Measurements from ENCODE around the gene ZNF784.
A peak's percentile ranks its signal among the peaks of the same experiment; 100 is the strongest.

Gene ZNF784

DNA sequence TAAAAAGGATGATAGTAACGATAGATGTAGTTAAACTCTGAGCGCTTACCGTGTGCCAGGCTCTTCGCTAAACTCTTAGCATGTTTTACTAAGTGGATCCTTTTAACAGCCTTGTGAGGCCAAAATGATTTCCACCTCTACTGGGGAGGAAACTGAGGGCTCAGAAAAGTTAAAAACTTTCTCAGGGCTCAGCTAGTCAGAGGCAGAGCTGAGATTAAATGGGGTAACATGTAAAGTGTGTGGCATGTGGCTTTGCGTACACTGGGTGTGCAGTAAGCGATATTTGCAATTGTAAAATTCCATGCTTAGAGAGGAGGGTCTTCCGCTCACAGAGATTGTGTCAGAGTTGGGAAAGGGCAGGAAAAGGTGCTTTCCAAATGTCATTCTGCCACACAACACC is 32.2 kb upstream of the ZNF784 start:
- DNase-seq (ENCODE audit: low spot score) = no peak

GRCh38 chr19:55655648-55656040 is 31.3 kb upstream of the ZNF784 start:
- DNase-seq (ENCODE audit: low spot score) = no peak

- DNase-seq (ENCODE audit: low spot score) = peak; percentile 97
Measured at GRCh38 chr19:55654868-55655647, 30.7 kb upstream of the ZNF784 start, which contains the start of gene U2AF2. U2AF2 (plus strand) TSS chr19:55655035; CDS start chr19:55655105, 70 bp downstream.

DNA sequence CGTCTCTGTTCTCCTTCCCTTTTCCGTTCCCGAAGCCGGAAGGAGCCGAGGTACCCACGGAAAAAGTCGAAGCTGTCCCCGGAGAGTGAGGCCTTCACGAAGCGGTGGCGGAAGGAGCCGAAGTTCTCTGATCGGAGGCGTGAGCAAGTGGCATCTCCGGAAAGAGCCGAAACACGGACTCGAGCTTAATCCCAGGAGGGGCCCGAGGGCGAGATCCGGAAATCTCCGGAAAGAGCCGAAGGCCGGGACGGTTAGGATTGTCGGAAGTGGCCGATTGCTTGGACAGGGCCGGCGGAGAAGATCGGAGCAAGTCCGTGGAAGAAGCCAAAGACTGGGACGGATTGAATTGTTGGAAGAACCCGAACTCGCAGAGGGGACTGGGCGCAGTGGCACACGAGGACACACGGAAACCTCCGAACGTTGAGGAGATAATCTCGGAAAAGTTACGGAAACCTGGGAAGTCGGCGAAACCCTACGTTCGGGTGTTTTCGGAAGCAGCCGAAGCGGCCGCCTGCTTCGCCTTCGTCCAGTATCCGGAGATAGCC is 30.0 kb upstream of the ZNF784 start:
- peak; percentile 100 for DNase-seq (ENCODE audit: low spot score)

GRCh38 chr19:55653651-55654322 is 29.4 kb upstream of the ZNF784 start:
- DNase-seq (ENCODE audit: low spot score) = peak; percentile 99

DNA sequence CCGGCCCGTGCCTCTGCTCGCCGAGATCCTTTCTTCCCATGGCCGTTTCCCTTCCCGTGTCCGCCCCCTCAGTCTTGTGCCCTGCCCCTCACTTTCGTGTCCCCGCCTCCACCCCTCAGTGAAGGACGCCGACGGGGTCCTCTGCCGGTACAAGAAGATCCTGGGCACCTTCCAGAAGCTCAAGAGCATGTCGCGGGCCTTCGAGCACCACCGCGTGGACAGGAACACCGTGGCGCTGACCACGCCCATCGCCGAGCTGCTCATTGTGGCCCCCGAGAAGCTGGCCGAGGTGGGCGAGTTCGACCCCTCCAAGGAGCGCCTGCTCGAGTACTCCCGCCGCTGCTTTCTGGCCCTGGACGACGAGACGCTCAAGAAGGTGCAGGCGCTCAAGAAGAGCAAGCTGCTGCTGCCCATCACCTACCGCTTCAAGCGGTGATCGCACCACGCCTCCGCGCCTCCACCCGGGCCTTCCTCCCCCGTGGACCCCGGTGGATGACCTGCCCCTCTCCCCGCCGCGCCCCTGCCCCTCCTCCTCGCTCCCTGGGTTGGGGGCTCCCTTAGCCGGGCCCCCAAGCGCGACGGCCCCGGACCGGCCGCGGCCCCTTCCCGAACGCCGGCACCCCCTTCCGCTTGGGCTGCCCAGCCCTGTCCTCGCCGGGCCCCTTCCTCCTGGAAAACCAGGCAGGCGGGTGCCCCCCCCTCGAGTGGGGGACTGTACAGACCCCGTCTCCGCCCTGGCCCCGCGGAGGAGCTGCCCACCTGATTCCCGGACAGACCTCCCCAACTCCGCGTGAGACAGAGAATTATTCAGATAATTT is 28.2 kb upstream of the ZNF784 start:
- DNase-seq (ENCODE audit: low spot score) = no peak

GRCh38 chr19:55651236-55651635 is 26.9 kb upstream of the ZNF784 start:
- no peak for DNase-seq (ENCODE audit: low spot score)

DNA sequence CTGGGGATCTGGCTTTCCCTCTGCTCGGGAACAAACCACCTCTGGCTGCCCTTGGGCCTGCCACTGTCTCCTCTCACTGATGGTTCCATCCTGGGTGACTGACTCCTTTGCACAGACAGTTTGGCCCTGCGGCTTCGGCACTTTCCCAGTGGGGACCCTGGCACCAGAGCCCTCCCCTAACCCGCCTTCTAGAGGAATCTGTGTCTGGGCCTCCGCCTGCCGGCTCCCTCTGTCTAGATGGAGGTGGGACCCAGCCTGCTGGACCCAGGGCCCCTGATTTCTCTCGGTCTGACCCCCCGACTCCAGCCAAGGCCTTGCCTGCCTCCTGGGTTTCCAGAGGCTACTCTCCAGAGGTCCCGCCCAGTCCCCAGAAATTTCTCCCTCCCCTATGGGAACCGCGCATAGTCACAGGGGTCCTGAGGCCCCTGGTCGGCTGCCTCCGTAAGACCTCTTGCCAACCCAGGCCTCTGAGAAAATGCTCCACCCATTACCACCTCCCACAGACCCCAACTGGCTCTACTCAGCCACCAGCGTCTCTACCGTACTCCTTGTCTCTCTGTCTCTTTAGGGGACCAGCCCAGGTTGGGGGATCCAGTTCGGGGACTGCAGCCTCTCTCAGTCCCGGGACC is 26.4 kb upstream of the ZNF784 start:
- DNase-seq (ENCODE audit: low spot score) = no peak

- no peak for DNase-seq (ENCODE audit: low spot score)
Measured at GRCh38 chr19:55650126-55650557, 25.8 kb upstream of the ZNF784 start.

GRCh38 chr19:55649268-55650125 is 25.1 kb upstream of the ZNF784 start:
- DNase-seq (ENCODE audit: low spot score) = no peak

DNA sequence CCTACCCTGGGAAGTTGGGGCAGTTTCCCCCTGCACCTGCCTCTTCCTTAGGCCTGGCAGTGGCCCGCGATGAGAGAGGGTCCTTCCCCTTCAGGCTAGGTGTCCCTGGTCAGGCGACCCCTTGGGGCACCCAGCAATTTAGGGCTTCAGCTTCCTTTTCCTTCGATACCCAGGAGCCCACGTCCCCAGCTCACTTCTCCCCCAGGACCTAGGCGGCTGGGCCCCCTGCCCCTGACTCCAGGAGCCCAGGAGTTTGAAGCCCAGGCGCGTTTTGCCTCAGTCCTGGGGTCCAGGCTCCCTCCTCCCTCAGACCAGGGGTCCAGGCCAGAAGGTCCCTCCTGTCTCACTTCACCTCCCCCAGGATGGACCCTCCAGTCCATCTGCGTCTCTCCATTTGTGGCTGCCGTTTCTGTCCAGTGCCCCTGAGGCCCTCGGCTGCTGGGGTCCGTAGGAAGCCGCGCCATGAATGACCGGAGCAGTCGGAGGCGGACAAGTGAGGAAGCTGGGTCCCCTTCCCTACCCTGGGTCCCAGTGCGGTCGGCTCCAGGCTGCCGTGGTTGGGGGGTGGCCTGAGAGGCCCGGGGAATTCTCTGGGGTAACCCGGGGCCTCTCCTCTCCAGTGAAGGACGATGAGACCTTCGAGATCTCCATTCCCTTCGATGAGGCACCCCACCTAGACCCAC is 24.4 kb upstream of the ZNF784 start:
- no peak for DNase-seq (ENCODE audit: low spot score)

GRCh38 chr19:55647732-55648584 is 23.6 kb upstream of the ZNF784 start, which contains the start of gene CCDC106:
CCDC106 (plus strand) TSS chr19:55648212; CDS start chr19:55649047, 835 bp downstream.
- DNase-seq (ENCODE audit: low spot score) = peak; percentile 34

GRCh38 chr19:55646889-55647731 is 22.7 kb upstream of the ZNF784 start:
- DNase-seq (ENCODE audit: low spot score) = no peak

GRCh38 chr19:55645512-55645881 is 21.1 kb upstream of the ZNF784 start:
- DNase-seq (ENCODE audit: low spot score) = no peak

DNA sequence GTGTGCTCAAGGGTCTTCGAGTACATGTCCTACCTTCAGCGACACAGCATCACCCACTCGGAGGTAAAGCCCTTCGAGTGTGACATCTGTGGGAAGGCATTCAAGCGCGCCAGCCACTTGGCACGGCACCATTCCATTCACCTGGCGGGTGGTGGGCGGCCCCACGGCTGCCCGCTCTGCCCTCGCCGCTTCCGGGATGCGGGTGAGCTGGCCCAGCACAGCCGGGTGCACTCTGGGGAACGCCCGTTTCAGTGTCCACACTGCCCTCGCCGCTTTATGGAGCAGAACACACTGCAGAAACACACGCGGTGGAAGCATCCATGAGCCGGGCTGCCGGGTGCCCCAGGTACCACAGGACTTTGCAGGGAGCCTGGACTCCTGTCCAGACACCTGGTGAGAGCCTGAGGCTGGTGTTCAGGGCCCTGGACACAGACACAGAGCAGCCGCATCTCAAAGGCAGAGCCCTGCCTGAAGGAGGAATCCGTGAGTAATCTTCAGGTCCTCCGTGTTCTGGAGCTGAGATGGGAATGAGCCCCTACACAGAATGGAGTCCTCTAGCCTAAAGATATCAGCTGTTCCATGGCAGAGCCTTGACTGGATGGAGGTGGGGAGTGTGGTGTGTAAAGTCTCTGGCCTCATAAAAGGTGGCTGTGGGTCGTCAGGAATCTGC is 20.6 kb upstream of the ZNF784 start:
- no peak for DNase-seq (ENCODE audit: low spot score)

GRCh38 chr19:55644191-55644833 is 19.9 kb upstream of the ZNF784 start:
- DNase-seq (ENCODE audit: low spot score) = no peak

DNA sequence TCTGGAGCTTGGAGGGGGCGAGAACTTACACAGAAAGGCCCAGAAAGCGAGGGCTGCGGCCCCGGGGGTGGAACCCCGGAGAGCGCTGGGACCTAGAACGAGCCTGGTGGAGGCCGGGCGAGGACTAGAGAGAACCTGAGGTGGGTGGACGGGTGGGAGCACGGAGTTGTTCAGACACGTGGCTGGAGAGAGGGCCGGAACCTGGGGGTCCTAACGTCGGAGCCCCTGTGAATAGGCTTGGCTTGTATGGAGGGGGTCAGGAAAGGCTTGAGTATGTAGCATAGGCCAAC is 19.5 kb upstream of the ZNF784 start:
- no peak for DNase-seq (ENCODE audit: low spot score)
